B cell (primary cell): ENCODE measurements around the gene ILDR1. TPM values are rescaled to one million over a fixed set of nuclear protein-coding genes. Genes with fewer than 3 reads are reported as not detected.

ENCODE experiments used
- ATAC-seq: fragments of 200-7000 bp; cut with Tn5 transposase; one replicate; pipeline ENCODE4 v1.10.0; 2021; ENCODE audit warnings: low read depth, mild to moderate bottlenecking, moderate number of reproducible peaks, moderate library complexity
- CTCF ChIA-PET: fragments of 350-600 bp; sonication (Branson Sonifier 250); formaldehyde crosslinking; loops from one replicate; lab custom pipeline; 2021; ENCODE audit warnings: antibody characterized with exemption, inconsistent platforms; lab: Charles Lee
- POLR2A ChIA-PET: fragments of 350-600 bp; sonication (Branson Sonifier 250); formaldehyde crosslinking; loops from one replicate; lab custom pipeline; 2021; ENCODE audit warnings: antibody characterized with exemption; lab: Charles Lee
- DNase-seq: peaks from one replicate; pipeline ENCODE4 v3.0.0; 2013
- H2AFZ ChIP-seq: 2 replicates; pipeline ENCODE4 v1.6.1; 2012; ENCODE audit warnings: mild to moderate bottlenecking, low read depth, low read length; ENCODE audit not compliant: insufficient read depth, poor library complexity, severe bottlenecking
- H3K27ac ChIP-seq, 2 donors: 1 replicate in 1 of 2; 2 replicates in 1 of 2; pipeline ENCODE4 v1.5.1; 2012 to 2013; ENCODE audit warnings: low read length in 2 of 2, mild to moderate bottlenecking in 2 of 2, moderate library complexity in 1 of 2
- H3K27me3 ChIP-seq, 4 experiments: fragments of 200-600 bp in 1 of 4; sonication (generic) in 1 of 4; replicated peaks in 1 of 4; 1 replicate in 2 of 4; 2 replicates in 2 of 4; pipeline versions ENCODE4 v1.6.1 to v1.7.0; 2013 to 2016; ENCODE audit warnings: low read length in 3 of 4, mild to moderate bottlenecking in 2 of 4, mixed read lengths in 1 of 4, moderate library complexity in 1 of 4; ENCODE audit not compliant: insufficient read depth in 4 of 4, control insufficient read depth in 3 of 4; ENCODE audit errors: control extremely low read depth in 1 of 4
- H3K36me3 ChIP-seq, 2 experiments: replicated peaks in 1 of 2; 1 replicate in 1 of 2; 2 replicates in 1 of 2; pipeline versions ENCODE4 v1.6.1 to v1.7.1; 2013; ENCODE audit warnings: low read length in 1 of 2; ENCODE audit not compliant: insufficient read depth in 2 of 2, control insufficient read depth in 1 of 2; ENCODE audit errors: control extremely low read depth in 1 of 2, extremely low read depth in 1 of 2
- H3K4me1 ChIP-seq, 2 donors: fragments of 200-600 bp in 1 of 2; sonication (generic) in 1 of 2; 1 replicate in 1 of 2; 2 replicates in 1 of 2; pipeline versions ENCODE4 v1.5.1 to v1.6.1; 2013 to 2017; ENCODE audit warnings: low read length in 2 of 2; ENCODE audit not compliant: control insufficient read depth in 2 of 2, insufficient read depth in 2 of 2
- H3K4me2 ChIP-seq: replicated peaks from 2 replicates; pipeline ENCODE3; 2012; ENCODE audit warnings: mild to moderate bottlenecking, low read depth, low read length; ENCODE audit not compliant: poor library complexity, severe bottlenecking
- H3K4me3 ChIP-seq, 5 experiments: fragments of 200-600 bp in 1 of 5; sonication (generic) in 1 of 5; 1 replicate in 3 of 5; 2 replicates in 2 of 5; pipeline versions ENCODE4 v1.5.1 to v1.7.0; 2011 to 2016; ENCODE audit warnings: low read length in 4 of 5, mild to moderate bottlenecking in 4 of 5, low read depth in 2 of 5, control low read depth in 1 of 5, moderate library complexity in 1 of 5; ENCODE audit not compliant: insufficient read depth in 1 of 5; ENCODE audit errors: control extremely low read depth in 1 of 5, extremely low read depth in 1 of 5
- H3K79me2 ChIP-seq: fragments of 200-600 bp; sonication (generic); one replicate; pipeline ENCODE4 v1.6.0; 2016; ENCODE audit warnings: low read length; ENCODE audit not compliant: control insufficient read depth, insufficient read depth
- H3K9ac ChIP-seq: fragments of 200-600 bp; sonication (generic); 2 replicates; pipeline ENCODE4 v1.6.1; 2017; ENCODE audit warnings: mild to moderate bottlenecking, low read length, moderate library complexity
- H3K9me3 ChIP-seq, 3 donors: one replicate each; pipeline versions ENCODE4 v1.6.1 to v1.7.1; 2013; ENCODE audit warnings: low read length in 2 of 3; ENCODE audit not compliant: control insufficient read depth in 2 of 3, insufficient read depth in 1 of 3; ENCODE audit errors: control extremely low read depth in 1 of 3
- H4K20me1 ChIP-seq: 2 replicates; pipeline ENCODE4 v1.6.0; 2012; ENCODE audit warnings: mild to moderate bottlenecking, low read length; ENCODE audit not compliant: insufficient read depth, control insufficient read depth, poor library complexity, severe bottlenecking
- H3K27ac Mint-ChIP-seq: one replicate; pipeline ENCODE4 v1.8.0; 2021; ENCODE audit warnings: mixed read lengths
- H3K27me3 Mint-ChIP-seq: one replicate; pipeline ENCODE4 v1.8.0; 2021; ENCODE audit warnings: mixed read lengths
- H3K4me1 Mint-ChIP-seq: one replicate; pipeline ENCODE4 v1.8.0; 2021; ENCODE audit warnings: mixed read lengths
- H3K4me3 Mint-ChIP-seq: one replicate; pipeline ENCODE4 v1.8.0; 2021; ENCODE audit warnings: mixed read lengths
- H3K9me3 Mint-ChIP-seq: one replicate; pipeline ENCODE4 v1.8.0; 2022; ENCODE audit warnings: mixed read lengths; ENCODE audit not compliant: insufficient read depth
- CTCF ChIP-seq: fragments of 200-600 bp; IDR thresholded peaks from one replicate; pipeline ENCODE4 v1.8.0; 2022; ENCODE audit warnings: antibody characterized with exemption, mild to moderate bottlenecking
- EZH2 ChIP-seq: IDR thresholded peaks from 2 replicates; pipeline ENCODE4 v1.6.1; 2012; ENCODE audit warnings: borderline replicate concordance, low read depth, mild to moderate bottlenecking, moderate library complexity, low read length; ENCODE audit not compliant: insufficient read depth, poor library complexity, severe bottlenecking
- WGBS: methylation state at CpG from one replicate; pipeline ENCODE4 v1.1.5; 2013; ENCODE audit warnings: missing lambda C conversion rate; ENCODE audit not compliant: insufficient coverage; 5-methylcytosine and 5-hydroxymethylcytosine counted together
- intact Hi-C: fragments of 100-400 bp; cut with micrococcal nuclease; formaldehyde crosslinking; loops from one replicate; pipeline ENCODE4 v1.10.0; 2022
- polyA plus RNA-seq: library from polyadenylated mRNA; depleted of rRNA; stranded (reverse); fragments of >200 nt; gene quantifications from 2 replicates; pipeline ENCODE4 v1.2.3, GENCODE V29; 2012
- total RNA-seq, 2 donors: library from RNA; stranded (reverse); fragments of 120-200 nt in 1 of 2; gene quantifications; 1 replicate in 1 of 2; 2 replicates in 1 of 2; pipeline versions ENCODE4 v1.2.3 to v1.2.4, GENCODE V29; 2013 to 2022

ILDR1 gene
- total and polyA plus RNA-seq, 2 donors (not counting 1 experiment from before 2014, with no cell fraction given), result 1.9 to 4.7 TPM

GRCh38 chr3:122067214-122067550 lies 45.1 kb upstream of the ILDR1 start:
- no peaks in the 10 kb centered on the region for H3K9me3 ChIP-seq
- H3K4me1 Mint-ChIP-seq, result peaks cover 53% of the 10 kb centered on the region
- H3K4me3 Mint-ChIP-seq, result peak overlapping the region; percentile 79
- H3K4me2 ChIP-seq, result peak overlapping the region; percentile 23
- H3K27me3 Mint-ChIP-seq, result no peaks in the 10 kb centered on the region
- peak overlapping the region; percentile 40 for H3K9ac ChIP-seq
- CTCF ChIA-PET, result interaction anchor here (1.3 to 1.4 kb wide), 2 partner anchors 11 to 72 kb away, joined by 4 to 6 read pairs; no protein-coding TSS in a partner anchor
- DNase-seq, result peak; percentile 47
- POLR2A ChIA-PET, result interaction anchor here (0.6 kb wide), 1 partner anchor 17 kb away, joined by 4 read pairs; no protein-coding TSS in a partner anchor
- H3K79me2 ChIP-seq, result peaks cover 10% of the 10 kb centered on the region
- H4K20me1 ChIP-seq, result no peaks in the 10 kb centered on the region
- intact Hi-C loops, result no loop called here
- TF ChIP-seq EZH2 (no peak), CTCF (no peak)
- peak overlapping the region; percentile 48 for H2AFZ ChIP-seq
- H3K27ac Mint-ChIP-seq, result peak overlapping the region; percentile 87
- no peaks in the 10 kb centered on the region for H3K36me3 ChIP-seq
- WGBS, result 29% methylated on average over 2 of the region's 5 CpGs
- H3K27ac ChIP-seq, result peak overlapping the region; percentile 30 to 47
- ATAC-seq, result peak; percentile 61
- H3K27me3 ChIP-seq, result no peaks in the 10 kb centered on the region
- H3K4me3 ChIP-seq, result peak overlapping the region in 2 of 5 experiments; percentile 11 to 45
- peaks cover 36 to 39% of the 10 kb centered on the region in 2 donors for H3K4me1 ChIP-seq
- no peaks in the 10 kb centered on the region for H3K9me3 Mint-ChIP-seq

GRCh38 chr3:122066331-122067213 lies 44.5 kb upstream of the ILDR1 start:
- Mint-ChIP-seq H3K4me1 (peaks cover 53% of the 10 kb centered on the region), H3K4me3 (peak overlapping the region; percentile 79), H3K9me3 (no peaks in the 10 kb centered on the region), H3K27me3 (no peaks in the 10 kb centered on the region), H3K27ac (peak overlapping the region; percentile 87)
- Histone ChIP-seq H3K9ac (no peak overlapping the region), H4K20me1 (no peaks in the 10 kb centered on the region), H3K9me3 (no peaks in the 10 kb centered on the region), H2AFZ (peak overlapping the region; percentile 48), H3K79me2 (peaks cover 10% of the 10 kb centered on the region), H3K4me1 (peaks cover 36 to 39% of the 10 kb centered on the region in 2 donors), H3K36me3 (no peaks in the 10 kb centered on the region), H3K27me3 (no peaks in the 10 kb centered on the region), H3K4me3 (peak overlapping the region in 2 of 5 experiments; percentile 11 to 45), H3K27ac (peak overlapping the region; percentile 30 to 47), H3K4me2 (peak overlapping the region; percentile 23)
- intact Hi-C loops, result no loop called here
- WGBS, result 46% methylated on average over 4 of the region's 6 CpGs
- ChIA-PET POLR2A (interaction anchor here (0.8 to 2.2 kb wide), 3 partner anchors 9 to 74 kb away, joined by 3 to 6 read pairs (median 4); no protein-coding TSS in a partner anchor), CTCF (interaction anchor here (1.1 to 2.6 kb wide), 3 partner anchors 11 to 36 kb away, joined by 4 to 13 read pairs (median 6); partner anchors contain the start of gene CD86)
- no peak for TF ChIP-seq EZH2
- no peak for DNase-seq
- no peak for ATAC-seq
